ENCODE data around the gene MPZ. TPM values are rescaled to one million over a fixed set of nuclear protein-coding genes. Genes with fewer than 3 reads are reported as not detected.

MPZ gene
- polyA plus RNA-seq, 1 donor from 2014 or later: not detected

- Histone ChIP-seq H4K20me1 (ENCODE audit: insufficient read depth) (no peaks in the 10 kb centered on the region), H3K36me3 (ENCODE audit: insufficient read depth, low read length) (no peaks in the 10 kb centered on the region)
Observed at GRCh38 chr1:161314201-161314981, 4.6 kb upstream of the MPZ start, which contains the start of gene SDHC. Gene SDHC (plus strand): TSS chr1:161314381. CDS start chr1:161314406, 25 bp downstream.

More at GRCh38 chr1:161314201-161314981, 4.6 kb upstream of the MPZ start, which contains the start of gene SDHC:
- peak within 1 kb of the TSS; percentile 88 for H3K27ac ChIP-seq (ENCODE audit: low read length)
- H3K27me3 ChIP-seq (ENCODE audit: insufficient read depth, low read depth, low read length): no peaks in the 10 kb centered on the region
- peak within 1 kb of the TSS; percentile 84 for H3K9ac ChIP-seq (ENCODE audit: low read length)
- no peaks in the 10 kb centered on the region for H3F3A ChIP-seq (ENCODE audit: insufficient read depth, low read length, poor library complexity, severe bottlenecking)
- peak within 1 kb of the TSS; percentile 84 for H3K4me2 ChIP-seq (ENCODE audit: low read length)
- H3K9me2 ChIP-seq (ENCODE audit: insufficient read depth, low read length): no peaks in the 10 kb centered on the region
- TF ChIP-seq RAD21 (conservative IDR thresholded peaks at IDR 0.05): no peak
- TF ChIP-seq EZH2 (IDR thresholded peaks at IDR 0.05; ENCODE audit: borderline replicate concordance, insufficient read depth, low read length, poor library complexity, severe bottlenecking): no peak
- TF ChIP-seq REST (IDR thresholded peaks at IDR 0.05; ENCODE audit: borderline replicate concordance): peak; percentile 82
- TF ChIP-seq SMC3 (conservative IDR thresholded peaks at IDR 0.05; ENCODE audit: poor library complexity): peak; percentile 44
- TF ChIP-seq EP300 (conservative IDR thresholded peaks at IDR 0.05; ENCODE audit: poor library complexity, severe bottlenecking): peak; percentile 75
- peak; percentile 99 for TF ChIP-seq POLR2AphosphoS5 (IDR thresholded peaks at IDR 0.05)
- TF ChIP-seq CTCF (IDR thresholded peaks at IDR 0.05; ENCODE audit: poor library complexity, severe bottlenecking): peak; percentile 66
- TF ChIP-seq TAF1 (IDR thresholded peaks at IDR 0.05; ENCODE audit: low read depth): peak; percentile 62
- peak; percentile 75 for TF ChIP-seq MXI1 (conservative IDR thresholded peaks at IDR 0.05; ENCODE audit: poor library complexity, severe bottlenecking)
- no peaks in the 10 kb centered on the region for H3K9me3 ChIP-seq (ENCODE audit: low read length)
- H3K79me2 ChIP-seq (replicated peaks; ENCODE audit: insufficient read depth, low read length): peaks cover 10% of the 10 kb centered on the region
- peak within 1 kb of the TSS; percentile 74 for H3K4me3 ChIP-seq (ENCODE audit: low read length)
- H2AFZ ChIP-seq (ENCODE audit: low read depth, low read length): peak within 1 kb of the TSS; percentile 86
